Right cardiac atrium (tissue), 5 donors: ENCODE results near the gene OR51I1. TPM values are rescaled to one million over a fixed set of nuclear protein-coding genes. Genes with fewer than 3 reads are reported as not detected.

Experiments used
- ATAC-seq, 2 donors: fragments of 200-7000 bp; cut with Tn5 transposase; one replicate each; pipeline versions ENCODE4 v1.8.0 to v1.9.1; 2020; ENCODE audit warnings: moderate library complexity in 2 of 2, mild to moderate bottlenecking in 1 of 2
- DNase-seq, 3 donors: peaks; one replicate each; pipeline ENCODE4 v3.0.0-alpha.2; 2020
- H3K27ac ChIP-seq: one replicate; pipeline ENCODE4 v1.5.1; 2013; ENCODE audit warnings: mild to moderate bottlenecking, low read length, control low read depth, moderate library complexity
- H3K27me3 ChIP-seq: one replicate; pipeline ENCODE4 v1.6.1; 2013; ENCODE audit not compliant: control insufficient read depth, insufficient read depth
- H3K4me1 ChIP-seq: one replicate; pipeline ENCODE4 v1.6.1; 2013; ENCODE audit warnings: low read length; ENCODE audit not compliant: control insufficient read depth, insufficient read depth
- H3K4me3 ChIP-seq: one replicate; pipeline ENCODE4 v1.5.1; 2013; ENCODE audit warnings: low read length, control low read depth
- H3K9me3 ChIP-seq: one replicate; pipeline ENCODE4 v1.6.1; 2013; ENCODE audit warnings: low read length; ENCODE audit not compliant: control insufficient read depth
- WGBS: extraction: QIAGEN DNeasy Blood & Tissue Kit; methylation state at CpG from one replicate; pipeline ENCODE4 v1.1.7; 2013; 5-methylcytosine and 5-hydroxymethylcytosine counted together
- intact Hi-C, 4 donors: fragments of 100-400 bp; cut with DNase I; formaldehyde crosslinking; loops; one replicate each; pipeline versions ENCODE4 v1.11.0 to v1.14.0; 2022 to 2023
- polyA plus RNA-seq: library from polyadenylated mRNA; stranded (reverse); fragments of 200-250 nt; gene quantifications from one replicate; pipeline ENCODE4 v1.2.3, GENCODE V29; 2013
- total RNA-seq, 4 donors: library from RNA; stranded (reverse); fragmentation: NEBNext Ultra II Directional; extraction: Animal tissue kit (Norgen Biotek cat#: 25700); gene quantifications; one replicate each; pipeline ENCODE4 v1.2.1, GENCODE V29; 2021
- donor health status: healthy with polysubstance abuse.
- donor health status: DM: no; HTN: yes; CAD: no.
- donor health status: DM: no; HTN: no; CAD: no.
- donor health status: DM: no; HTN: yes; CAD: no; lungs with severe emphysema.
- donor health status: DM: yes; HTN: yes; CAD: no.

The OR51I1 gene
- total and polyA plus RNA-seq, 5 donors, result not detected

DNA sequence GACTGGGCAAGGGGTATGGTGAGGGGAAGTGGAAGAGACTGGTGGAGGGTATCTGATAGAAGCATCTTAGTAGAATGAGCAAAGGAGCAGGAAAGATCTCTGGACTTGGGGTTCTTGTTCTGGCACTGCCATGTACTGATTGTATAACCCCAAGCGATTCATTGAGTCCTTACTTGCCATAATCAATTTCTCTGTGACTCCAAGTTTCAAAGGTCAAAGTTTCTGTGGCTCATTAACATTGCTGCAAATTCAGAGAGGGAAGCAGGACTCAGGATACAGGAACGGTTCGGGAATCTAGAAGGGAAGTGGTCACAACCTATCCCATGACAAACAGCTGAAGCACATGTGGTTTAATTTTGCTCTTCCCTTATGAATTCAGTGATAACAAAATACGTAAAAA is 8.1 kb upstream of the OR51I1 start:
- H3K27ac ChIP-seq, result no peak overlapping the region
- 70% methylated on average over 4 of the region's 4 CpGs for WGBS
- no peaks in the 10 kb centered on the region for H3K9me3 ChIP-seq
- intact Hi-C loops, result no loop called here
- ATAC-seq (no peak), DNase-seq (no peak)
- no peak overlapping the region for H3K4me3 ChIP-seq
- no peaks in the 10 kb centered on the region for H3K27me3 ChIP-seq
- H3K4me1 ChIP-seq, result no peaks in the 10 kb centered on the region

DNA sequence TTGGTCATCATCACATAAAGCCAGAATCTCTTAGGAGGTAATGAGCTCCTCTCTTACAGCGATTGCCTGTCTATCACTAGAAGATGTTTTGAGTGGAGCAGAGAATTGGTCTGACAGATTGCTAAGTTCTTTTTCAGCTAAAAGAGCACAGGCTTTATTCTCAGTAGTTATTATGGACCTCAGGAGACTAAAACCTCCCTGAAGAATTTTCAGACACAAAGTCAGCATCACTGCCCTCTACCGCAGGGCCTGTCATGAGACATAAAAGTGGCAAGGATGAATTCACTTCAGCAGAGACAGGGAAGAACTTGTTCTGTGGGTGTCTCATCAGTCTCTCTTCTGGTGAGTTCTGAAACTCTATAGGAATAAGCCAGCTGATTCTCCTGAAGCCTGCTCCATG is 7.7 kb upstream of the OR51I1 start, which contains the start of gene OR51I2:
Gene OR51I2 (plus strand): TSS at position 301 of the 400 bp plus-strand sequence. CDS start 4,166 bp downstream, outside the sequence.
- intact Hi-C loops, result no loop called here

DNA sequence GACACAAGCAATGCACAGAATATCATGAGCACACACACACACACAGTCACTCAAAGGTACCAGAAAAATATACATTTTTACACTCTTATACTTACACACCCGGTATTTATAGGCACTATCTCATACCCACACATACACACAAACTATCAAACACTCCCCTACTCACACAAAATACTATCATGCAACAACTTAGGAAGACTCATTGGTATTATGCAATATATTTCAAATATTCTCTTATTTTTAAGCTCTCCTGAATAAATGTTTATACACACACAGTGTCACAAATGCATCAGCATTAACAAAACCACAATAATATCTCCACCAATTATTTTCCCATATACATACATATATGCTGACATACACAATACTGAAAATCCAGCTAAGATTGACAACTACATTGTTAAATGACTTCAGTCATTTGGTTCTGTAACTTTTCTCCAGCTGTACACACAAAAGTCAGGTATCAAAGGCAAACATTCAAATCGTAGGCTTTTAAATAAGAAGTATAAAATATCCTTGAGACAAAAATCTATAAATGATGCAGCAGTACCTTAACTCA is 2.6 kb upstream of the OR51I1 start:
- no peak for ATAC-seq
- no peak for DNase-seq
- H3K4me1 ChIP-seq, result no peaks in the 10 kb centered on the region
- no peaks in the 10 kb centered on the region for H3K9me3 ChIP-seq
- H3K27ac ChIP-seq, result no peak overlapping the region
- H3K4me3 ChIP-seq, result no peak overlapping the region
- intact Hi-C loops, result no loop called here
- H3K27me3 ChIP-seq, result no peaks in the 10 kb centered on the region
- WGBS, result 47% methylated on average over 2 of the region's 2 CpGs

More for the DNA sequence above, 7.7 kb upstream of the OR51I1 start, which contains the start of gene OR51I2:
- H3K4me3 ChIP-seq, result no peak within 1 kb of the TSS
- ATAC-seq, result no peak
- DNase-seq, result no peak
- H3K4me1 ChIP-seq, result no peaks in the 10 kb centered on the region
- H3K27ac ChIP-seq, result no peak within 1 kb of the TSS
- H3K9me3 ChIP-seq, result no peaks in the 10 kb centered on the region
- WGBS, result 91% methylated on average over 2 of the region's 2 CpGs
- no peaks in the 10 kb centered on the region for H3K27me3 ChIP-seq

DNA sequence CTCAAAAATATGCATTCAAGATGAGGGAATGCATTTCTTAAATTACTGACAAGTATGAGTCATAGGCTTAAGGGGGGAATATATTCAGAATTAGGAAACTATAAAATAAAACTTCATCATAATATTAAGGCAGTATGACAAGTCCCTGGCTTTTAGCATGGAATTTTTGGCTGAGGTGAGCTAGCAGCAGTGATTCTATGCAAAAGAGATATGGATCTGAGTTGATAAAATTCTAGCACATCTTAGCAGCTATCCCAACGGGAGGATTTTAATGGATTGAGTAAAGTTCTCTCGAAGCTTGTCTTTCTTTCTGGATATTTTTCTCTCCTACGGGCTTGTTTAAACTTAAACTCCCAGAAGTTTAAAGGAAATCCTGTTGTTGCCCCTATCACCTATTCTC is 18.2 kb downstream of the OR51I1 start:
- Histone ChIP-seq H3K4me3 (no peak overlapping the region), H3K4me1 (no peaks in the 10 kb centered on the region), H3K27me3 (no peaks in the 10 kb centered on the region), H3K9me3 (no peaks in the 10 kb centered on the region), H3K27ac (no peak overlapping the region)
- ATAC-seq, result no peak
- intact Hi-C loops, result no loop called here
- 63% methylated on average over 3 of the region's 3 CpGs for WGBS
- no peak for DNase-seq

DNA sequence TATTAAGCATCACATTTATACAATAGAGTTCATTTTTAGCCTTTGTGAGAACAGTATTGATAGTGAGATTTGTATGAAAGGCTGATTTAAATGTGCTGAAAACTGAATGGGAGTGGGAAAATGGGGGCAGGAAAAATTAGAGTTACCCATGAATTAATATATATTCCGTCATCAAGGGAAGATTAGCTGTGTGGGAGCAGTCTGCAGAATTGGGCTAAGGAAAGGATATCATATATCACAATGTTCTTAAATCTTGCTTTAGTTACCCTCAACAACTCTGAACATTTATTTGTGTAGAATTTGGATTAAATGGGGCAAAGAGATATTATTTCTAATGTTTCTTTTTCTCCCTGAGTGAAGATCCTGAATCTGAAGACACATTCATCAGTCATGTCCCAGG is 19.5 kb downstream of the OR51I1 start, which contains the start of gene OR51Q1:
Gene OR51Q1 (plus strand): TSS at position 301 of the 400 bp plus-strand sequence. CDS start 90 bp downstream, at position 391.
- 89% methylated on average over 1 of the region's 1 CpG for WGBS
- DNase-seq (no peak), ATAC-seq (no peak)
- Histone ChIP-seq H3K4me3 (no peak within 1 kb of the TSS), H3K27me3 (no peaks in the 10 kb centered on the region), H3K9me3 (no peaks in the 10 kb centered on the region), H3K27ac (no peak within 1 kb of the TSS), H3K4me1 (no peaks in the 10 kb centered on the region)
- intact Hi-C loops, result no loop called here

DNA sequence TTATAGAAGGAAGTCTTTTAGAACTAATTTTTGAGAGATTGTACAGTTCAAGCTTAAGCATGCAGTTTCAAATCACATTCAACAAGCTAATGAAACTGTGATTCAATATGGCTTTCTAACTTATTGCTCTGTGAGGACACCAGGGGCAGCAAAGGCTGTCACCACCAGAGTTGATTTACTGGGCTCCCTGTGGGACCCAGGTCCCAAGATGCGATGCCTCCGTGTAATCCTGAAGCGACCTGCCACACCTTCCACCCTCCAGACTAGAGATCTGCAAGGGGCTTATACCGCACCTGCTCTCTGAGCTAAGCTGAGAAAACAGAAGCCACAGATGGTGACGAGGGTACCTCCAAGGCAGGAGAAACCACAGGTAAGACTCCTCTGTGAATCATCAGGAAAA is 20.3 kb downstream of the OR51I1 start:
- DNase-seq, result no peak
- intact Hi-C loops, result no loop called here
- WGBS, result 67% methylated on average over 5 of the region's 5 CpGs
- ATAC-seq, result no peak
- H3K27me3 ChIP-seq, result no peaks in the 10 kb centered on the region
- H3K4me3 ChIP-seq, result no peak overlapping the region
- no peaks in the 10 kb centered on the region for H3K4me1 ChIP-seq
- no peaks in the 10 kb centered on the region for H3K9me3 ChIP-seq
- no peak overlapping the region for H3K27ac ChIP-seq

DNA sequence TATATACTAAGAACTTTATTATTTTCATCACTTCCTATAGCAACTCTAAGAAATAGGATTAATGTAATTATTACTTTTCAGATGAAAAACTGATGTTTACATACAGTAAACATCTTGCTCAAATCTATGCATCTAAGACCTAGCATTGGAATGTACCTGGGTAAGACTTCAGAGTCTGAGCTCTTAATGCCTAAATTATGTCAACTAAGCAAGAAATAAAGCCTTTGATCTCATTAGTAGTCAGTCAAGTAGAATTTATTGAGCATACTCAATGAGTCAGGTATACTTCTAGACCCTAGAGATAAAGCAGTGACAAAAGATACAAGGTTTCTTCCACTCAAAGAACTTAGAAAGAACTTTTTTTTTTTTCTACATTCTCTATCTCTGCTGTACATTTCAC is 36.1 kb downstream of the OR51I1 start:
- Histone ChIP-seq H3K27me3 (no peaks in the 10 kb centered on the region), H3K4me3 (no peak overlapping the region), H3K9me3 (no peaks in the 10 kb centered on the region), H3K27ac (no peak overlapping the region), H3K4me1 (no peaks in the 10 kb centered on the region)
- intact Hi-C loops, result no loop called here
- no peak for ATAC-seq
- DNase-seq, result no peak

DNA sequence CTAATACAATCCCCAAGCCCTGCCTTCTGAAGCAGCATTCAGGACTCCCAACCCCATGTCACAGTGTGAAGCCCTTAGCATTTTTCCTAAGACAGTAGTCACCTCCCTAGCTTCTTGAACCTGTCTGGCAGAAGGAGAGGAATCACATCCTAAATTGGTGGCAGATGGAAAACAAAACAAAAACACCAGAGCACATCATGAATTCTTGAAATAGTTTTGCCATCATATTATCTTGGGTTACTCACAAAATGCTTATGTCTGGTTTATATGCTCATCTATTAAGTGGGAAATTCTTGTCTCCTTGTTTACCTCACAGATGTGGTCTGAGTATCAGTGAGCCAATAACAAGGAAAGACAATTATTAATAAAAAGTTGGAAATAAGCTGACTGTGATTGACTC is 42.4 kb downstream of the OR51I1 start:
- Histone ChIP-seq H3K27ac (no peak overlapping the region), H3K4me1 (no peaks in the 10 kb centered on the region), H3K27me3 (no peaks in the 10 kb centered on the region), H3K4me3 (no peak overlapping the region), H3K9me3 (no peaks in the 10 kb centered on the region)
- intact Hi-C loops, result no loop called here
- no peak for ATAC-seq
- no peak for DNase-seq

DNA sequence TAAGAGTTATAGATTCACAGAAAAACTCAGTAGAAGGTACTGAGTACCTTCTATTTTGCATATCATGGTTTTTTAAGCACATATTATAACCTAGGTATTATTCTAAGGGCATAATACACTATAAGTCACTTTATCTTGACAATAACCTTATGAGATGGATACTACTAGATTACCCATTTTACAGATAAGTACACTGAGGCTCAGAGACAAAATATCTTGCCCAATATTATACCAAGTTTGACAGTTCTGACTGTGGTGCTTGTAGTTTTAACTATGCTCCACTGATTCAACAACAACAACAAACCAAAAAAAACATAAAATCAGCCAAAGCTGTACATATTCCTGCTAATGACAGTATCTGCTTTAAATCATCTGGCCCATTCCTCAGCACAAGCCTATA is 47.2 kb downstream of the OR51I1 start:
- no peak for ATAC-seq
- Histone ChIP-seq H3K4me1 (no peaks in the 10 kb centered on the region), H3K9me3 (no peaks in the 10 kb centered on the region), H3K4me3 (no peak overlapping the region), H3K27me3 (no peaks in the 10 kb centered on the region), H3K27ac (no peak overlapping the region)
- intact Hi-C loops, result no loop called here
- DNase-seq, result no peak

Other genes with a start within 250 kb of the OR51I1 start
- gene OR51V1, start 240.8 kb downstream of the OR51I1 start, total RNA-seq, result not detected
- not detected for gene OR51V1, start 240.8 kb downstream of the OR51I1 start, polyA plus RNA-seq
- 100 to 1,000 TPM in 2 of 4 donors, 10 to 100 TPM in 2; 63.4 to 190 (median 100) TPM for gene HBB, start 214.4 kb downstream of the OR51I1 start, total RNA-seq
- gene HBB, start 214.4 kb downstream of the OR51I1 start, polyA plus RNA-seq, result 3.0 TPM
- gene HBD, start 207.0 kb downstream of the OR51I1 start, total RNA-seq, result not detected
- gene HBD, start 207.0 kb downstream of the OR51I1 start, polyA plus RNA-seq, result not detected
- not detected for gene HBG1, start 191.7 kb downstream of the OR51I1 start, total RNA-seq
- not detected for gene HBG1, start 191.7 kb downstream of the OR51I1 start, polyA plus RNA-seq
- 1 to 10 TPM in 1 of 4 donors, under 1 TPM in 1, not detected in 2; 0.44 to 1.1 TPM for gene HBG2, start 186.7 kb downstream of the OR51I1 start, total RNA-seq
- gene HBG2, start 186.7 kb downstream of the OR51I1 start, polyA plus RNA-seq, result 0.27 TPM
- gene HBE1, start 171.6 kb downstream of the OR51I1 start, total RNA-seq, result not detected
- gene HBE1, start 171.6 kb downstream of the OR51I1 start, polyA plus RNA-seq, result 0.11 TPM
- not detected for gene OR51B4, start 139.6 kb downstream of the OR51I1 start, total RNA-seq
- gene OR51B4, start 139.6 kb downstream of the OR51I1 start, polyA plus RNA-seq, result not detected
- gene OR51B2, start 117.2 kb downstream of the OR51I1 start, total RNA-seq, result not detected
- not detected for gene OR51B2, start 117.2 kb downstream of the OR51I1 start, polyA plus RNA-seq
- gene OR51B5, start 98.0 kb downstream of the OR51I1 start, total RNA-seq, result under 1 TPM in 1 of 4 donors, not detected in 3; 0.33 TPM
- 0.14 TPM for gene OR51B5, start 98.0 kb downstream of the OR51I1 start, polyA plus RNA-seq
- not detected for gene OR51B6, start 90.0 kb downstream of the OR51I1 start, total RNA-seq
- gene OR51B6, start 90.0 kb downstream of the OR51I1 start, polyA plus RNA-seq, result not detected
- gene OR51M1, start 57.7 kb downstream of the OR51I1 start, total RNA-seq, result not detected
- gene OR51M1, start 57.7 kb downstream of the OR51I1 start, polyA plus RNA-seq, result not detected
- gene OR51Q1, start 19.4 kb downstream of the OR51I1 start, total RNA-seq, result not detected
- not detected for gene OR51Q1, start 19.4 kb downstream of the OR51I1 start, polyA plus RNA-seq
- not detected for gene OR51I2, start 7.8 kb upstream of the OR51I1 start, total RNA-seq
- not detected for gene OR51I2, start 7.8 kb upstream of the OR51I1 start, polyA plus RNA-seq
- gene OR52D1, start 47.2 kb upstream of the OR51I1 start, total RNA-seq, result not detected
- gene OR52D1, start 47.2 kb upstream of the OR51I1 start, polyA plus RNA-seq, result not detected
- gene UBQLN3, start 68.4 kb upstream of the OR51I1 start, total RNA-seq, result under 1 TPM in 2 of 4 donors, not detected in 2; 0.14 to 0.29 TPM
- gene UBQLN3, start 68.4 kb upstream of the OR51I1 start, polyA plus RNA-seq, result 0.05 TPM
- gene UBQLNL, start 75.2 kb upstream of the OR51I1 start, total RNA-seq, result under 1 TPM in 3 of 4 donors, not detected in 1; 0.20 to 0.28 (median 0.21) TPM
- 0.18 TPM for gene UBQLNL, start 75.2 kb upstream of the OR51I1 start, polyA plus RNA-seq
- not detected for gene OR52H1, start 107.0 kb upstream of the OR51I1 start, total RNA-seq
- gene OR52H1, start 107.0 kb upstream of the OR51I1 start, polyA plus RNA-seq, result not detected
- not detected for gene OR52B6, start 139.4 kb upstream of the OR51I1 start, total RNA-seq
- not detected for gene OR52B6, start 139.4 kb upstream of the OR51I1 start, polyA plus RNA-seq
- gene TRIM6, start 155.1 kb upstream of the OR51I1 start, total RNA-seq, result 1 to 10 TPM in 3 of 4 donors, under 1 TPM in 1; 0.81 to 2.4 (median 2.0) TPM
- 1.1 TPM for gene TRIM6, start 155.1 kb upstream of the OR51I1 start, polyA plus RNA-seq
- gene TRIM34, start 183.5 kb upstream of the OR51I1 start, total RNA-seq, result 1 to 10 TPM; 2.5 to 3.5 (median 2.9) TPM
- 1.8 TPM for gene TRIM34, start 183.5 kb upstream of the OR51I1 start, polyA plus RNA-seq
- 10 to 100 TPM in 2 of 4 donors, 1 to 10 TPM in 2; 7.9 to 11.7 (median 9.6) TPM for gene TRIM5, start 243.6 kb upstream of the OR51I1 start, total RNA-seq
- 6.3 TPM for gene TRIM5, start 243.6 kb upstream of the OR51I1 start, polyA plus RNA-seq
- 10 to 100 TPM; 23.1 to 24.2 (median 24.1) TPM for gene TRIM22, start 248.3 kb upstream of the OR51I1 start, total RNA-seq
- 14.4 TPM for gene TRIM22, start 248.3 kb upstream of the OR51I1 start, polyA plus RNA-seq